ENCODE results near the gene REV3L. TPM values are rescaled to one million over a fixed set of nuclear protein-coding genes. Genes with fewer than 3 reads are reported as not detected.

REV3L gene
- total and polyA plus RNA-seq, 2 of the 8 experiments (the other 6 are each of a cell fraction or from before 2014, with no cell fraction given), result 2.1 to 6.6 TPM

DNA sequence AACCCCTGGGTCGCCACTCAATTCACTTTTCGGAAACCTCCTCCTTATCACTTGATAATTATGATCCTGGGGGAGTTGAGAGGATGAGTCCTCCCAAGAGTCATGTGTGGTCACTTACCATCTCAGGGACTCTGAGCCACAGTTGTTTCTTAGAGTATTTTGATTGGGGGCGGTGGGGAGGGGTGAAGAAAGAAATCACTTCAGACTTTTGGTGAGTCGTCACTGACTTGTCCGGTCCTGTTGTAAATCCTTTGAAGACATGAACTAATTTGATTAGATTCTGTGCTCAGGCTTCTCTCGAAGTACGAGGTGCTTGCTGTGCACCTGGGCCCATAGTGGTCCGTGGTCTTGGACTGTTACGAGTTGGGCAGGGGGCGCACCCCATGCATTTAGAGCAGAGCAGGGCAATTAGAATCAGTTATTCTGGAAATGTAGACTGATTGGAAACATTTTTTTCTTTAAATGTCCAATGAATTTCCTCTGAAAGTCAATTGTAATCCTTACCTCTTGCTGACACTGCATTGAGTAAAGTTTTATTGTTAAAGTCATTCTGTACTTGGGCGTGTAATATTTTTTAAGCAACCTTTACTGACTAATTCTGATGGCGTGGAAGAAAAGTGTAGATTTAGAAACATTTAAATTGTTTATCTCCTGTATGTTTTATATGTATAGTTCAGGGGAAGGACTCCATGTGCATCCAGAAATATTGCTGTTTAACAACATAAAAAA is 222.3 kb downstream of the REV3L start (continued):
- no peak for TF ChIP-seq ASH2L (IDR thresholded peaks at IDR 0.05; ENCODE audit: low read length)
- no peak for TF ChIP-seq ZNF274 (IDR thresholded peaks at IDR 0.05; ENCODE audit: borderline replicate concordance, extremely low read depth, low read length)
- no peak for TF ChIP-seq YY1 (IDR thresholded peaks at IDR 0.05; ENCODE audit: low read depth, low read length)
- no peak for TF ChIP-seq GTF2F1 (IDR thresholded peaks at IDR 0.05; ENCODE audit: borderline replicate concordance, low read depth, low read length)
- no peak for TF ChIP-seq CEBPB (IDR thresholded peaks at IDR 0.05; ENCODE audit: low read depth, low read length)
- no peak for TF ChIP-seq JUND (IDR thresholded peaks at IDR 0.05; ENCODE audit: low read length)

Measured in H1 (cell line).